ENCODE measurements around the gene VWA8. TPM values are rescaled to one million over a fixed set of nuclear protein-coding genes. Genes with fewer than 3 reads are reported as not detected.

The VWA8 gene
- total RNA-seq, 1 experiment from 2014 or later = 22.6 TPM

DNA sequence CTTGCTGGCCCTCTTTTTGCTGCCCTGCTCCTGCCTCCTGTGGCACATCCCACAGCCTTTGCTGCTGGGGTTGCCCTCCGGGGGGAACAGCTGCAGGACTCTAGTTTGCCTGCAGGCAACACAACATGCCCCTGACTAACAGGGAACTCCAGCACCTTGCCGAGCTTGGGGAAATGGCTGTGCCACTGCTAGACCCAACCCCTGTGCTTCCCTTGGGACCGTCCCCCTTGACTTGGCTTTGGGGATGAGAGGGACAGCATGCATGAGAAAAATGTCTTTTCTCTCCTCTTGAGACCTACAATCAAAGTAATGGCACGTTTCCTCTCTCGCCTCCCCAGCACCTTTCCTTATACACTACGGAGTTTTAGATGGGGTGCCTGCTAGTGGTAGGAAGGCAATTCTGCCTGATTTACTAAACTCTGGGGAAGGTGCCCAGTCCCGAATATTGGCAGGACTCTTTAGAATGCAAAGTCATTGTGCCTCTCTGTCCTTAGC, 12.4 kb upstream of the VWA8 start:
- no peak overlapping the region for H3K4me2 ChIP-seq (ENCODE audit: low read length)
- TF ChIP-seq, protein P1, sequence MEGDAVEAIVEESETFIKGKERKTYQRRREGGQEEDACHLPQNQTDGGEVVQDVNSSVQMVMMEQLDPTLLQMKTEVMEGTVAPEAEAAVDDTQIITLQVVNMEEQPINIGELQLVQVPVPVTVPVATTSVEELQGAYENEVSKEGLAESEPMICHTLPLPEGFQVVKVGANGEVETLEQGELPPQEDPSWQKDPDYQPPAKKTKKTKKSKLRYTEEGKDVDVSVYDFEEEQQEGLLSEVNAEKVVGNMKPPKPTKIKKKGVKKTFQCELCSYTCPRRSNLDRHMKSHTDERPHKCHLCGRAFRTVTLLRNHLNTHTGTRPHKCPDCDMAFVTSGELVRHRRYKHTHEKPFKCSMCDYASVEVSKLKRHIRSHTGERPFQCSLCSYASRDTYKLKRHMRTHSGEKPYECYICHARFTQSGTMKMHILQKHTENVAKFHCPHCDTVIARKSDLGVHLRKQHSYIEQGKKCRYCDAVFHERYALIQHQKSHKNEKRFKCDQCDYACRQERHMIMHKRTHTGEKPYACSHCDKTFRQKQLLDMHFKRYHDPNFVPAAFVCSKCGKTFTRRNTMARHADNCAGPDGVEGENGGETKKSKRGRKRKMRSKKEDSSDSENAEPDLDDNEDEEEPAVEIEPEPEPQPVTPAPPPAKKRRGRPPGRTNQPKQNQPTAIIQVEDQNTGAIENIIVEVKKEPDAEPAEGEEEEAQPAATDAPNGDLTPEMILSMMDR (IDR thresholded peaks at IDR 0.05 in 2 of 3, conservative IDR thresholded peaks at IDR 0.05 in 1 of 3; ENCODE audit: borderline replicate concordance in 1 of 3, insufficient read depth in 1 of 3, low read depth in 2 of 3, low read length in 2 of 3) = 0 out of 6 replicates have a peak, but pooled peaks of 1 of the 3 experiments have one; percentile 18
- TF ChIP-seq TCF7L2 (IDR thresholded peaks at IDR 0.05; ENCODE audit: borderline replicate concordance, extremely low read depth, insufficient read depth, insufficient read length) = no peak
- TF ChIP-seq CBX3 (IDR thresholded peaks at IDR 0.05; ENCODE audit: low read depth) = no peak
- TF ChIP-seq POLR2AphosphoS5 (IDR thresholded peaks at IDR 0.05; ENCODE audit: low read depth, low read length) = no peak
- BruUV-seq (replicated peaks) = no TSS peak
- H3K79me2 ChIP-seq (ENCODE audit: insufficient read depth, low read length) = no peaks in the 10 kb centered on the region
- H3K9me3 ChIP-seq (ENCODE audit: control insufficient read depth in 1 of 2, insufficient read depth in 1 of 2, low read depth in 1 of 2, low read length in 2 of 2) = no peaks in the 10 kb centered on the region
- ChIA-PET CTCF (no interaction called here), POLR2A (no interaction called here), RAD21 (ENCODE audit: low non-redundant PET in 1 of 2, low total read pairs in 2 of 2, uncharacterized antibody in 2 of 2, unreplicated experiment in 2 of 2) (no interaction called here)
- no peaks in the 10 kb centered on the region for H3K36me3 ChIP-seq (ENCODE audit: control insufficient read depth in 1 of 2, insufficient read depth in 2 of 2, low read length in 2 of 2)
- no peaks in the 10 kb centered on the region for H3K27me3 ChIP-seq (ENCODE audit: insufficient read depth, low read length)
- H2AFZ ChIP-seq (ENCODE audit: low read depth, low read length, poor library complexity, severe bottlenecking) = peak overlapping the region; percentile 47
- intact Hi-C loops (cut with micrococcal nuclease) = no loop called here
- DNase-seq (ENCODE audit: low read depth, low spot score) = no peak
- no peak overlapping the region for H3K9ac ChIP-seq (ENCODE audit: low read length)
- peak; percentile 63 for ATAC-seq
- no peaks in the 10 kb centered on the region for H3K4me1 ChIP-seq (ENCODE audit: control insufficient read depth in 1 of 2, insufficient read depth in 2 of 2, low read length in 2 of 2)
- H3K27ac ChIP-seq (ENCODE audit: low read depth, low read length) = no peak overlapping the region
- no peak overlapping the region for H3K4me3 ChIP-seq (replicated peaks in 1 of 2; ENCODE audit: low read depth in 1 of 2, low read length in 2 of 2)
- H3K9me2 ChIP-seq (ENCODE audit: insufficient read depth) = no peaks in the 10 kb centered on the region
- no peaks in the 10 kb centered on the region for H4K20me1 ChIP-seq (ENCODE audit: insufficient read depth)

- intact Hi-C loops (cut with micrococcal nuclease) = no loop called here
Measured at GRCh38 chr13:41971848-41972247, 10.9 kb upstream of the VWA8 start.

More at GRCh38 chr13:41971848-41972247, 10.9 kb upstream of the VWA8 start:
- no peaks in the 10 kb centered on the region for H3K9me2 ChIP-seq (ENCODE audit: insufficient read depth)
- H3K4me3 ChIP-seq (replicated peaks in 1 of 2; ENCODE audit: low read depth in 1 of 2, low read length in 2 of 2) = no peak overlapping the region
- CTCF ChIA-PET = no interaction called here
- H3K9me3 ChIP-seq (ENCODE audit: control insufficient read depth in 1 of 2, insufficient read depth in 1 of 2, low read depth in 1 of 2, low read length in 2 of 2) = no peaks in the 10 kb centered on the region
- no peaks in the 10 kb centered on the region for H4K20me1 ChIP-seq (ENCODE audit: insufficient read depth)
- no peak overlapping the region for H3K27ac ChIP-seq (ENCODE audit: low read depth, low read length)
- H2AFZ ChIP-seq (ENCODE audit: low read depth, low read length, poor library complexity, severe bottlenecking) = no peak overlapping the region
- no peak for TF ChIP-seq FOSL1 (IDR thresholded peaks at IDR 0.05; ENCODE audit: low read depth)
- ATAC-seq (no peak), DNase-seq (ENCODE audit: low read depth, low spot score) (no peak)
- no peaks in the 10 kb centered on the region for H3K27me3 ChIP-seq (ENCODE audit: insufficient read depth, low read length)
- no peak overlapping the region for H3K9ac ChIP-seq (ENCODE audit: low read length)
- BruUV-seq (replicated peaks) = no TSS peak
- H3K79me2 ChIP-seq (ENCODE audit: insufficient read depth, low read length) = no peaks in the 10 kb centered on the region
- no peaks in the 10 kb centered on the region for H3K36me3 ChIP-seq (ENCODE audit: control insufficient read depth in 1 of 2, insufficient read depth in 2 of 2, low read length in 2 of 2)
- no peaks in the 10 kb centered on the region for H3K4me1 ChIP-seq (ENCODE audit: control insufficient read depth in 1 of 2, insufficient read depth in 2 of 2, low read length in 2 of 2)
- RAD21 ChIA-PET (ENCODE audit: low non-redundant PET in 1 of 2, low total read pairs in 2 of 2, uncharacterized antibody in 2 of 2, unreplicated experiment in 2 of 2) = no interaction called here
- POLR2A ChIA-PET = no interaction called here
- H3K4me2 ChIP-seq (ENCODE audit: low read length) = no peak overlapping the region

Measured in HCT116 (cell line).